Activated T-helper 2 cell treated with anti-CD3 and anti-CD28 coated beads, Interferon-gamma antibody, Interleukin-2, Interleukin-4, amounts not matched to agents 10 μg/mL and 5 μg/mL and 100 μg/mL, durations not matched to agents 14 hours and 24 hours and 36 hours (primary cell): ENCODE data around the gene KCNQ2. TPM values are rescaled to one million over a fixed set of nuclear protein-coding genes. Genes with fewer than 3 reads are reported as not detected.

ENCODE experiments used
- DNase-seq: peaks from one replicate; pipeline ENCODE4 v3.0.0; 2021; ENCODE audit warnings: low spot score
- H3K27ac Mint-ChIP-seq: one replicate; pipeline ENCODE4 v1.8.0; 2021; ENCODE audit warnings: mixed read lengths
- H3K27me3 Mint-ChIP-seq: one replicate; pipeline ENCODE4 v1.8.0; 2021; ENCODE audit warnings: low read depth, mixed read lengths
- H3K36me3 Mint-ChIP-seq: one replicate; pipeline ENCODE4 v1.8.0; 2021; ENCODE audit warnings: low read depth, mixed read lengths
- H3K4me1 Mint-ChIP-seq: one replicate; pipeline ENCODE4 v1.8.0; 2021; ENCODE audit warnings: low read depth, mixed read lengths
- H3K4me3 Mint-ChIP-seq: one replicate; pipeline ENCODE4 v1.8.0; 2021; ENCODE audit warnings: low read depth, mild to moderate bottlenecking, moderate library complexity, mixed read lengths
- H3K9me3 Mint-ChIP-seq: one replicate; pipeline ENCODE4 v1.8.0; 2021; ENCODE audit warnings: mixed read lengths
- intact Hi-C: fragments of 100-400 bp; cut with micrococcal nuclease; formaldehyde crosslinking; loops from one replicate; pipeline ENCODE4 v1.15.1; 2023
- total RNA-seq: library from RNA; stranded (reverse); gene quantifications from 2 replicates; pipeline ENCODE4 v1.2.3, GENCODE V29; 2022

KCNQ2 gene
- total RNA-seq, 1 donor from 2014 or later: not detected

- no peaks in the 10 kb centered on the region for H3K4me1 Mint-ChIP-seq
- DNase-seq: no peak
- no peak overlapping the region for H3K27ac Mint-ChIP-seq
- H3K27me3 Mint-ChIP-seq: peaks cover 7% of the 10 kb centered on the region
- no peaks in the 10 kb centered on the region for H3K9me3 Mint-ChIP-seq
- H3K4me3 Mint-ChIP-seq: no peak overlapping the region
- intact Hi-C loops: no loop called here
- no peaks in the 10 kb centered on the region for H3K36me3 Mint-ChIP-seq
Measured at GRCh38 chr20:63364801-63365585, 107.5 kb downstream of the KCNQ2 start.

- H3K4me3 Mint-ChIP-seq: no peak overlapping the region
- no peaks in the 10 kb centered on the region for H3K36me3 Mint-ChIP-seq
- no peaks in the 10 kb centered on the region for H3K9me3 Mint-ChIP-seq
- no peak overlapping the region for H3K27ac Mint-ChIP-seq
- intact Hi-C loops: no loop called here
- no peak for DNase-seq
- no peaks in the 10 kb centered on the region for H3K4me1 Mint-ChIP-seq
- H3K27me3 Mint-ChIP-seq: peaks cover 7% of the 10 kb centered on the region
Measured at GRCh38 chr20:63363981-63364561, 108.4 kb downstream of the KCNQ2 start.

- intact Hi-C loops: no loop called here
- DNase-seq: no peak
- Mint-ChIP-seq H3K36me3 (no peaks in the 10 kb centered on the region), H3K27ac (no peak overlapping the region), H3K4me1 (no peaks in the 10 kb centered on the region), H3K9me3 (no peaks in the 10 kb centered on the region), H3K4me3 (no peak overlapping the region), H3K27me3 (peaks cover 7% of the 10 kb centered on the region)
Measured at GRCh38 chr20:63363013-63363957, 109.2 kb downstream of the KCNQ2 start.

GRCh38 chr20:63362436-63363009, 109.9 kb downstream of the KCNQ2 start:
- Mint-ChIP-seq H3K27ac (no peak overlapping the region), H3K9me3 (no peaks in the 10 kb centered on the region), H3K27me3 (peaks cover 7% of the 10 kb centered on the region), H3K4me1 (no peaks in the 10 kb centered on the region), H3K4me3 (no peak overlapping the region), H3K36me3 (no peaks in the 10 kb centered on the region)
- intact Hi-C loops: no loop called here
- DNase-seq: no peak

- DNase-seq: no peak
- intact Hi-C loops: no loop called here
- H3K27ac Mint-ChIP-seq: no peak overlapping the region
- peaks cover 7% of the 10 kb centered on the region for H3K27me3 Mint-ChIP-seq
- no peaks in the 10 kb centered on the region for H3K9me3 Mint-ChIP-seq
- H3K4me1 Mint-ChIP-seq: no peaks in the 10 kb centered on the region
- H3K36me3 Mint-ChIP-seq: no peaks in the 10 kb centered on the region
- H3K4me3 Mint-ChIP-seq: no peak overlapping the region
Measured at GRCh38 chr20:63361519-63362435, 110.7 kb downstream of the KCNQ2 start.

- H3K36me3 Mint-ChIP-seq: no peaks in the 10 kb centered on the region
- H3K27ac Mint-ChIP-seq: no peak within 1 kb of the TSS
- intact Hi-C loops: no loop called here
- H3K4me1 Mint-ChIP-seq: no peaks in the 10 kb centered on the region
- no peak for DNase-seq
- H3K9me3 Mint-ChIP-seq: no peaks in the 10 kb centered on the region
- H3K27me3 Mint-ChIP-seq: peaks cover 7% of the 10 kb centered on the region
- no peak within 1 kb of the TSS for H3K4me3 Mint-ChIP-seq
Measured at GRCh38 chr20:63360850-63361518, 111.5 kb downstream of the KCNQ2 start, which contains the start of gene CHRNA4. Gene CHRNA4 (minus strand): TSS chr20:63361349. CDS start chr20:63361165, 184 bp downstream.

- intact Hi-C loops: no loop called here
- no peak for DNase-seq
- Mint-ChIP-seq H3K36me3 (no peaks in the 10 kb centered on the region), H3K4me1 (no peaks in the 10 kb centered on the region), H3K9me3 (no peaks in the 10 kb centered on the region), H3K27ac (no peak overlapping the region), H3K27me3 (peaks cover 7% of the 10 kb centered on the region), H3K4me3 (no peak overlapping the region)
Measured at GRCh38 chr20:63359937-63360849, 112.3 kb downstream of the KCNQ2 start.

- DNase-seq: no peak
- Mint-ChIP-seq H3K4me1 (no peaks in the 10 kb centered on the region), H3K36me3 (no peaks in the 10 kb centered on the region), H3K27me3 (peaks cover 7% of the 10 kb centered on the region), H3K4me3 (no peak overlapping the region), H3K9me3 (no peaks in the 10 kb centered on the region), H3K27ac (no peak overlapping the region)
- intact Hi-C loops: no loop called here
Measured at GRCh38 chr20:63359164-63359934, 113.1 kb downstream of the KCNQ2 start.

GRCh38 chr20:63357921-63358905, 114.2 kb downstream of the KCNQ2 start:
- no peaks in the 10 kb centered on the region for H3K9me3 Mint-ChIP-seq
- intact Hi-C loops: no loop called here
- no peak overlapping the region for H3K27ac Mint-ChIP-seq
- DNase-seq: no peak
- H3K27me3 Mint-ChIP-seq: peaks cover 7% of the 10 kb centered on the region
- no peaks in the 10 kb centered on the region for H3K4me1 Mint-ChIP-seq
- H3K4me3 Mint-ChIP-seq: no peak overlapping the region
- no peaks in the 10 kb centered on the region for H3K36me3 Mint-ChIP-seq
